Measurements from ENCODE around the gene NTRK3.

- no peak for TF ChIP-seq CTCF (conservative IDR thresholded peaks at IDR 0.05)
- TF ChIP-seq EZH2 (IDR thresholded peaks at IDR 0.05; ENCODE audit: low read depth) = no peak
Measured at GRCh38 chr15:87877822-87878542, 378.6 kb downstream of the NTRK3 start.

Data from PC-9 (cell line).